K562 (cell line): ENCODE measurements around the gene SULT2B1. TPM values are rescaled to one million over a fixed set of nuclear protein-coding genes. Genes with fewer than 3 reads are reported as not detected.

ENCODE experiments used
- ARID1B ChIP-seq: fragments of 450-650 bp; IDR thresholded peaks from 2 replicates; pipeline ENCODE4 v1.6.1; 2016; ENCODE audit warnings: antibody characterized with exemption, mild to moderate bottlenecking, inconsistent platforms
- CREB1 ChIP-seq, 2 experiments: sonication (generic) in 1 of 2; formaldehyde crosslinking in 1 of 2; IDR thresholded peaks; 2 replicates each; pipeline versions ENCODE4 v1.6.1 to v1.8.0; 2012 to 2022; ENCODE audit warnings: inconsistent platforms in 1 of 2, mild to moderate bottlenecking in 1 of 2, missing genetic modification reagents in 1 of 2, moderate library complexity in 1 of 2
- FOSL1 ChIP-seq: fragments of 200-800 bp; sonication (Bioruptor generic); conservative IDR thresholded peaks from 2 replicates; pipeline ENCODE4 v1.6.1; 2016; ENCODE audit warnings: missing genetic modification characterization, missing compliant biosample characterization
- FOXJ3 ChIP-seq: sonication (generic); formaldehyde crosslinking; IDR thresholded peaks from 2 replicates; pipeline ENCODE4 v1.4.0; 2020; ENCODE audit warnings: mild to moderate bottlenecking, missing genetic modification reagents
- FOXP1 ChIP-seq: sonication (generic); formaldehyde crosslinking; IDR thresholded peaks from 2 replicates; pipeline ENCODE4 v1.8.0; 2022; ENCODE audit warnings: mild to moderate bottlenecking, missing genetic modification reagents
- GATAD2A ChIP-seq: fragments of 450-650 bp; IDR thresholded peaks from 2 replicates; pipeline ENCODE4 v1.6.1; 2017
- HIVEP1 ChIP-seq: fragments of 250-450 bp; sonication (Bioruptor Pico); IDR thresholded peaks from 2 replicates; pipeline ENCODE4 v1.4.0; 2020; ENCODE audit warnings: mild to moderate bottlenecking
- L3MBTL2 ChIP-seq: fragments of 450-650 bp; IDR thresholded peaks from 2 replicates; pipeline ENCODE4 v1.6.1; 2016; ENCODE audit warnings: mild to moderate bottlenecking, moderate library complexity
- MIER1 ChIP-seq: fragments of 450-650 bp; IDR thresholded peaks from 2 replicates; pipeline ENCODE4 v1.6.1; 2016; ENCODE audit warnings: antibody characterized with exemption, mild to moderate bottlenecking, low read depth
- MTA1 ChIP-seq: fragments of 450-650 bp; IDR thresholded peaks from 2 replicates; pipeline ENCODE4 v1.6.1; 2017; ENCODE audit warnings: borderline replicate concordance
- NELFE ChIP-seq: IDR thresholded peaks from 2 replicates; pipeline ENCODE4 v1.6.1; 2011; ENCODE audit warnings: mild to moderate bottlenecking; ENCODE audit not compliant: insufficient read depth, insufficient read length
- POLR2A ChIP-seq: fragments of 450-650 bp; conservative IDR thresholded peaks from 2 replicates; pipeline ENCODE4 v1.6.1; 2016
- SP2 ChIP-seq: IDR thresholded peaks from 2 replicates; pipeline ENCODE4 v1.6.1; 2011; ENCODE audit warnings: mild to moderate bottlenecking, low read depth, low read length, moderate library complexity; ENCODE audit not compliant: poor library complexity, severe bottlenecking; ENCODE audit errors: extremely low read depth
- TAF1 ChIP-seq: IDR thresholded peaks from 2 replicates; pipeline ENCODE4 v1.6.1; 2011; ENCODE audit warnings: mild to moderate bottlenecking, low read length, moderate library complexity; ENCODE audit not compliant: insufficient read depth, control insufficient read depth, severe bottlenecking; ENCODE audit errors: extremely low read depth
- U2AF1 ChIP-seq: fragments of 200-400 bp; formaldehyde crosslinking; optimal IDR thresholded peaks from 2 replicates; pipeline ENCODE3; 2017; ENCODE audit warnings: mild to moderate bottlenecking, low read depth, low read length, moderate library complexity
- ZC3H11A ChIP-seq: IDR thresholded peaks from 2 replicates; pipeline ENCODE4 v1.6.1; 2012; ENCODE audit warnings: low read depth, low read length, improper control_type of control experiment
- polyA plus RNA-seq, 8 experiments: library from polyadenylated mRNA; depleted of rRNA in 4 of 8; stranded (reverse) in 5 of 8; unstranded in 3 of 8; fragments of >200 nt; fragmentation: Nextera tagmentation in 2 of 8; fragmentation: Illumina TruSeq in 1 of 8; extraction: Ambion mirVana in 2 of 8; extraction: Trizol in 1 of 8; gene quantifications; 2 replicates each; pipeline versions ENCODE4 v1.2.1 to v1.2.3, GENCODE V29; 2011 to 2014; ENCODE audit warnings: inconsistent platforms in 1 of 8, missing spikeins in 1 of 8
- total RNA-seq, 7 experiments: library from RNA; depleted of rRNA in 6 of 7; stranded (reverse); fragments of >200 nt in 6 of 7; fragmentation: Illumina TruSeq in 2 of 7; extraction: Trizol in 2 of 7; gene quantifications; 2 replicates each; pipeline versions ENCODE4 v1.2.1 to v1.2.3, GENCODE V29; 2011 to 2021; ENCODE audit warnings: low replicate concordance in 1 of 7
- TF ChIP-seq, protein P1 (sequence below), 2 experiments: fragments of 450-650 bp in 1 of 2; sonication (generic) in 1 of 2; formaldehyde crosslinking in 1 of 2; IDR thresholded peaks in 1 of 2; conservative IDR thresholded peaks in 1 of 2; 2 replicates each; pipeline versions ENCODE4 v1.6.1 to v1.8.1; 2016 to 2023; ENCODE audit warnings: mild to moderate bottlenecking in 2 of 2, moderate library complexity in 2 of 2, inconsistent platforms in 1 of 2, missing genetic modification reagents in 1 of 2
- TF ChIP-seq, protein P2 (sequence below): fragments of 450-650 bp; IDR thresholded peaks from 2 replicates; pipeline ENCODE4 v1.6.1; 2016
- TF ChIP-seq, protein P3 (sequence below): sonication (generic); formaldehyde crosslinking; IDR thresholded peaks from 2 replicates; pipeline ENCODE4 v1.8.0; 2023; ENCODE audit warnings: mild to moderate bottlenecking, missing genetic modification reagents
- TF ChIP-seq, protein P4 (sequence below): fragments of 450-650 bp; IDR thresholded peaks from 2 replicates; pipeline ENCODE4 v1.6.1; 2018; ENCODE audit warnings: mild to moderate bottlenecking, low read depth; ENCODE audit not compliant: partially characterized antibody
- TF ChIP-seq, protein P5 (sequence below): fragments of 450-650 bp; conservative IDR thresholded peaks from 2 replicates; pipeline ENCODE4 v1.6.1; 2016; ENCODE audit warnings: missing genetic modification characterization, low read depth, mild to moderate bottlenecking, missing compliant biosample characterization, moderate library complexity

The SULT2B1 gene
- total and polyA plus RNA-seq, 9 of the 15 experiments (the other 6 are each of a cell fraction or from before 2014, with no cell fraction given): 0.09 to 0.62 (median 0.22) TPM; not detected in 2

DNA sequence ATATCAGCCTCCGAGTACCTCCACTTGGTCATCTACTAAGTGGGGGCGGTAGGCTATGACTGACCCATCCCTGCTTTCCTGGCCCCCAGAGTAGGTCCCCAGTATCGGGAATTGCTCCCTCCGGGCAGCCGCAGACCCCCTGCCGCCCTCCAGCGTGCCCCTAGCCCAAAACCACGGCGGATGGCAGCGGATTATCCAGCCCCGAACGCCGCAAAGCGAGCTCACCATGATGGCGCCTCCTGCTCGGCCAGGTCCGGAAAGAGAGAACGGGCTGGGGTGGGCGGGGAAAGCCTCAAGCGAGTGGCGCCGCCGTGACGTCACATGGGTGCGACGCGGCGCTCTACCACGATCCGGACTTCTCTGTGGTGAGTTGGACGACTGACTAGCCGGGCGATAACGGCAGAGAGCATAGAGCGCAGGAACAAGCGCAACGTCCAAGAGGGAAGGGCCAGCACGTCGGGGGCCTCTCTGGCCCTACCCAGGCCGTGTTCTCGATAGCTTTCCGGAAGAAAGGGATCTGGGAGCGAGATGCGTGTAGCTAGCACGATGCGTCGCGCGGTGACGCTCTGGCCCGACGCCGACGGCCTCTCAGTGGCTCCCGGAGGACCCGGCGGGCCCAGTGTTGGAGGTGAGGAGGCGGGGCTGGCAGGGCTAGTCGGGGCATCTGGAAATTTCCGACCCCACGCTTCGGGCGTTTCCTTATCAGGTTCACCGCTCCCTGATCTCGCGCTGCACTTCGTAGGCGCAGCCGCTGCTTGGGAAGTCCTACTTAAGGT is 67.1 kb downstream of the SULT2B1 start, which contains the start of the genes RPL18 and SPHK2 (continued):
- TF ChIP-seq ZC3H11A (no peak; the same call in 1 of the 2 replicates), MIER1 (no peak; the same call in 1 of the 2 replicates), CREB1 (IDR thresholded peaks at IDR 0.05) (peak; percentile 97), CREB1 (CRISPR knock-in tag; IDR thresholded peaks at IDR 0.05) (peak; percentile 100), MTA1 (peak; percentile 100), ARID1B (peak; percentile 60; the same call in 1 of the 2 replicates), U2AF1 (peak; percentile 87), L3MBTL2 (peak; percentile 79), TAF1 (peak; percentile 99), NELFE (no peak), GATAD2A (0 out of 2 replicates have a peak, but pooled peaks have one; percentile 50), SP2 (peak; percentile 99), FOSL1 (tag) (peak; percentile 65), HIVEP1 (CRISPR knock-in tag) (no peak), FOXP1 (peak; percentile 49; the same call in 1 of the 2 replicates), FOXJ3 (no peak), POLR2A (peak; percentile 99)
- TF ChIP-seq, protein P1, sequence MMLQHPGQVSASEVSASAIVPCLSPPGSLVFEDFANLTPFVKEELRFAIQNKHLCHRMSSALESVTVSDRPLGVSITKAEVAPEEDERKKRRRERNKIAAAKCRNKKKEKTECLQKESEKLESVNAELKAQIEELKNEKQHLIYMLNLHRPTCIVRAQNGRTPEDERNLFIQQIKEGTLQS (IDR thresholded peaks at IDR 0.05): peak; percentile 73; the same call in 1 of the 2 replicates
- TF ChIP-seq, protein P1 (CRISPR knock-in tag; conservative IDR thresholded peaks at IDR 0.05): peak; percentile 87; the same call in 1 of the 2 replicates
- TF ChIP-seq, protein P2, sequence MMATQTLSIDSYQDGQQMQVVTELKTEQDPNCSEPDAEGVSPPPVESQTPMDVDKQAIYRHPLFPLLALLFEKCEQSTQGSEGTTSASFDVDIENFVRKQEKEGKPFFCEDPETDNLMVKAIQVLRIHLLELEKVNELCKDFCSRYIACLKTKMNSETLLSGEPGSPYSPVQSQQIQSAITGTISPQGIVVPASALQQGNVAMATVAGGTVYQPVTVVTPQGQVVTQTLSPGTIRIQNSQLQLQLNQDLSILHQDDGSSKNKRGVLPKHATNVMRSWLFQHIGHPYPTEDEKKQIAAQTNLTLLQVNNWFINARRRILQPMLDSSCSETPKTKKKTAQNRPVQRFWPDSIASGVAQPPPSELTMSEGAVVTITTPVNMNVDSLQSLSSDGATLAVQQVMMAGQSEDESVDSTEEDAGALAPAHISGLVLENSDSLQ: peak; percentile 71
- TF ChIP-seq, protein P3, sequence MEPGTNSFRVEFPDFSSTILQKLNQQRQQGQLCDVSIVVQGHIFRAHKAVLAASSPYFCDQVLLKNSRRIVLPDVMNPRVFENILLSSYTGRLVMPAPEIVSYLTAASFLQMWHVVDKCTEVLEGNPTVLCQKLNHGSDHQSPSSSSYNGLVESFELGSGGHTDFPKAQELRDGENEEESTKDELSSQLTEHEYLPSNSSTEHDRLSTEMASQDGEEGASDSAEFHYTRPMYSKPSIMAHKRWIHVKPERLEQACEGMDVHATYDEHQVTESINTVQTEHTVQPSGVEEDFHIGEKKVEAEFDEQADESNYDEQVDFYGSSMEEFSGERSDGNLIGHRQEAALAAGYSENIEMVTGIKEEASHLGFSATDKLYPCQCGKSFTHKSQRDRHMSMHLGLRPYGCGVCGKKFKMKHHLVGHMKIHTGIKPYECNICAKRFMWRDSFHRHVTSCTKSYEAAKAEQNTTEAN (CRISPR knock-in tag): 0 out of 2 replicates have a peak, but pooled peaks have one; percentile 73
- TF ChIP-seq, protein P4, sequence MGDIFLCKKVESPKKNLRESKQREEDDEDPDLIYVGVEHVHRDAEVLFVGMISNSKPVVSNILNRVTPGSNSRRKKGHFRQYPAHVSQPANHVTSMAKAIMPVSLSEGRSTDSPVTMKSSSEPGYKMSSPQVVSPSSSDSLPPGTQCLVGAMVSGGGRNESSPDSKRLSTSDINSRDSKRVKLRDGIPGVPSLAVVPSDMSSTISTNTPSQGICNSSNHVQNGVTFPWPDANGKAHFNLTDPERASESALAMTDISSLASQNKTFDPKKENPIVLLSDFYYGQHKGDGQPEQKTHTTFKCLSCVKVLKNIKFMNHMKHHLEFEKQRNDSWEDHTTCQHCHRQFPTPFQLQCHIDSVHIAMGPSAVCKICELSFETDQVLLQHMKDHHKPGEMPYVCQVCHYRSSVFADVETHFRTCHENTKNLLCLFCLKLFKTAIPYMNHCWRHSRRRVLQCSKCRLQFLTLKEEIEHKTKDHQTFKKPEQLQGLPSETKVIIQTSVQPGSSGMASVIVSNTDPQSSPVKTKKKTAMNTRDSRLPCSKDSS: no peak
- TF ChIP-seq, protein P5, sequence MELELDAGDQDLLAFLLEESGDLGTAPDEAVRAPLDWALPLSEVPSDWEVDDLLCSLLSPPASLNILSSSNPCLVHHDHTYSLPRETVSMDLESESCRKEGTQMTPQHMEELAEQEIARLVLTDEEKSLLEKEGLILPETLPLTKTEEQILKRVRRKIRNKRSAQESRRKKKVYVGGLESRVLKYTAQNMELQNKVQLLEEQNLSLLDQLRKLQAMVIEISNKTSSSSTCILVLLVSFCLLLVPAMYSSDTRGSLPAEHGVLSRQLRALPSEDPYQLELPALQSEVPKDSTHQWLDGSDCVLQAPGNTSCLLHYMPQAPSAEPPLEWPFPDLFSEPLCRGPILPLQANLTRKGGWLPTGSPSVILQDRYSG (tag): 0 out of 2 replicates have a peak, but pooled peaks have one; percentile 57
